ENCODE measurements around the gene CD300LG.

Gene CD300LG

GRCh38 chr17:43856141-43856540 is 9.2 kb downstream of the CD300LG start:
- no peak for TF ChIP-seq CTCF (IDR thresholded peaks at IDR 0.05)
- Mint-ChIP-seq H3K27ac (no peak overlapping the region), H3K36me3 (ENCODE audit: low read depth) (no peaks in the 10 kb centered on the region), H3K4me3 (no peak overlapping the region), H3K27me3 (ENCODE audit: low read depth, poor library complexity) (peaks cover 39% of the 10 kb centered on the region), H3K9me3 (no peaks in the 10 kb centered on the region), H3K4me1 (peaks cover 50% of the 10 kb centered on the region)
- DNase-seq: no peak

GRCh38 chr17:43857141-43857540 is 10.2 kb downstream of the CD300LG start:
- peaks cover 51% of the 10 kb centered on the region for H3K4me1 Mint-ChIP-seq
- DNase-seq: no peak
- TF ChIP-seq CTCF (IDR thresholded peaks at IDR 0.05): no peak
- no peaks in the 10 kb centered on the region for H3K36me3 Mint-ChIP-seq (ENCODE audit: low read depth)
- peaks cover 32% of the 10 kb centered on the region for H3K27me3 Mint-ChIP-seq (ENCODE audit: low read depth, poor library complexity)
- no peaks in the 10 kb centered on the region for H3K9me3 Mint-ChIP-seq
- H3K27ac Mint-ChIP-seq: no peak overlapping the region
- no peak overlapping the region for H3K4me3 Mint-ChIP-seq

GRCh38 chr17:43857957-43858600 is 11.1 kb downstream of the CD300LG start:
- no peak for DNase-seq
- H3K27ac Mint-ChIP-seq: no peak overlapping the region
- TF ChIP-seq CTCF (IDR thresholded peaks at IDR 0.05): no peak
- H3K4me3 Mint-ChIP-seq: no peak overlapping the region
- H3K36me3 Mint-ChIP-seq (ENCODE audit: low read depth): no peaks in the 10 kb centered on the region
- H3K27me3 Mint-ChIP-seq (ENCODE audit: low read depth, poor library complexity): peaks cover 25% of the 10 kb centered on the region
- H3K4me1 Mint-ChIP-seq: peaks cover 51% of the 10 kb centered on the region
- no peaks in the 10 kb centered on the region for H3K9me3 Mint-ChIP-seq

GRCh38 chr17:43860077-43860725 is 13.2 kb downstream of the CD300LG start:
- Mint-ChIP-seq H3K4me3 (no peak overlapping the region), H3K9me3 (no peaks in the 10 kb centered on the region), H3K27ac (no peak overlapping the region), H3K27me3 (ENCODE audit: low read depth, poor library complexity) (peaks cover 15% of the 10 kb centered on the region), H3K4me1 (peaks cover 50% of the 10 kb centered on the region), H3K36me3 (ENCODE audit: low read depth) (no peaks in the 10 kb centered on the region)
- no peak for TF ChIP-seq CTCF (IDR thresholded peaks at IDR 0.05)
- DNase-seq: no peak

- peak overlapping the region; percentile 24 for H3K4me3 Mint-ChIP-seq
- no peaks in the 10 kb centered on the region for H3K9me3 Mint-ChIP-seq
- no peak for DNase-seq
- peaks cover 50% of the 10 kb centered on the region for H3K4me1 Mint-ChIP-seq
- H3K36me3 Mint-ChIP-seq (ENCODE audit: low read depth): no peaks in the 10 kb centered on the region
- peaks cover 22% of the 10 kb centered on the region for H3K27me3 Mint-ChIP-seq (ENCODE audit: low read depth, poor library complexity)
- H3K27ac Mint-ChIP-seq: peak overlapping the region; percentile 25
- no peak for TF ChIP-seq CTCF (IDR thresholded peaks at IDR 0.05)
These were observed 14.1 kb downstream of the CD300LG start for GRCh38 chr17:43860927-43861622.

Measured in nephron progenitor cell (in vitro differentiated cells).